Femur (tissue), 1 donor: ENCODE measurements around the gene LACTBL1.
A peak's percentile ranks its signal among the peaks of the same experiment; 100 is the strongest.
"Not testable (repeated sequence)": the region's sequence is repeated elsewhere in the genome, so short reads cannot be mapped to it uniquely, and the experiment has no call there.

Source experiments
- DNase-seq: peaks from one replicate; pipeline ENCODE4 v3.0.0-alpha.2; 2017

Gene LACTBL1, protein sequence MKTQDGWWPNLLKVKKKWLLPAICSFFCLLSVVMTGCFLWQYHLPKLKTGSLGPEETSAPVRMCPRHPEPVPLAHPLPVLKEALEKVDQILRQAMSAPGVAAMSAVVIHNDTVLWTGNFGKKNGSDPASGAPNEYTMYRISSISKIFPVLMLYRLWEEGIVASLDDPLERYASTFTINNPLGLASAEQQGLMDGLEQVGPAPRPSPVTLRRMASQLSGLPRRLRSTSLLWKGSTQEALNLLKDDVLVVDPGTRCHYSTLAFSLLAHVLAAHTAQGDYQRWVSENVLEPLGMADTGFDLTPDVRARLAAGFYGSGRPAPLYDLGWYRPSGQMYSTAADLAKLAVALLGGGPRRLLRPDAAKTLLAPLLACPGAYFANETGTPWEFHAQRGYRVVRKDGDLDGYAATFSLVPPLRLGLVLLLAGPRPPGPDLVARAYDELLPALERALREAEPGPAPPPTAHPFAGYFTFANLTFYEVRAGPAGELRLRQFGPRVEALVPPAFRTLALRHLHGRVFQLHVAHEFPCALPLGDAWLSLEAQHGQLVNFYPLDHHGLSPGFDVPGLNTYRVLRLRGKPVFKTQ

GRCh38 chr1:22972760-22973159 lies at the start of gene LACTBL1:
TSS of gene LACTBL1 (minus strand) at chr1:22972866. CDS start at chr1:22972316, 550 bp downstream.
- DNase-seq, result no peak

DNA sequence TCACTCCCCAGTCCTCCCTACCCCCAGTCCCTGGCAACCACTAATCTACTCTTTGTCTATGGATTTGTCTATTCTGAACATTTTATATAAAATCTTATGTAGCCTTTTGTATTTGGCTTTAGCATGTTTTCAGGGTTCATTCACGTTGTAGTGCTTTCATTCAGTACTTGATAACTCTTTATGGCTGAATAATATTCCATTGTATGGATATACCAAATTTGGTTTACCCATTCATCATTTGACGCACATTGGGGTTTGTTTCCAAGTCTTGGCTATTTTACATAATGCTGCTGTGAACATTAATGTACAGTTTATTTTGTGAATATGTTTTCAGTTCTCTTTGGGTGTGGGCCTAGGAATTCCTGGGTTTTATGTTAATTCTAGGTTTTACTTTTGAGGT lies 49.2 kb upstream of the LACTBL1 start:
- no peak for DNase-seq

DNA sequence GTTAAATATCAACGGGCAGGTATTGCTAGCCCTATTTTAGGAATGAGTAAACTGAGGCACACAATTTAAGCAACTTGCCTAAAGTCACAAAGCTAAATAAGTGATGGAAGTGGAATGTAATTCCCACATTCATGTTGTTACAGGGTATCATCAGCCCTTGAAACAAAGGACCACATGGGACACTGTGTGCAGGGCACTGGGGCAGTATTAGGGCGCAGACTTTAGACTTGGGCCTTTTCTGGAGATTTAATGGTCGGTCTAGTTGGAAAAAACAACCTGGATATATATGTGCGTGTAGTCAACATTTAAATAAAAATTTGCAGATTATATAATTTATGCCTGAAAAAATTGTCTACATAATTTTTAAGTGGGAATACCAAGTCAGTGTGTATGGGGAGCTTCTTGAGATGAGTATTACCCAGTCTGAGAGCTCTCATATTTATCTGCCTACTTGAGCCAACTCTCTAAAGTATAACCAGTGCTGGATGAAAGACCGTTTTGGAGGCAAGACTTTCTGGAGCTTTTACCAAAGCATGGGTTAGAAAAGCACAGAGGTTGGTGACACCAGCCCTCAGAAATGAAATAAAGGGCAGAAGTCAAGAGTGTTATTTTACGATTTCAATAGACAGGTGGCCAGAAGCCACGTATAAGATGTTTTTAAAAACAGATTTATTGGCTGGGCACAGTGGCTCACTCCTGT lies 48.2 kb upstream of the LACTBL1 start:
- DNase-seq, result no peak

DNA sequence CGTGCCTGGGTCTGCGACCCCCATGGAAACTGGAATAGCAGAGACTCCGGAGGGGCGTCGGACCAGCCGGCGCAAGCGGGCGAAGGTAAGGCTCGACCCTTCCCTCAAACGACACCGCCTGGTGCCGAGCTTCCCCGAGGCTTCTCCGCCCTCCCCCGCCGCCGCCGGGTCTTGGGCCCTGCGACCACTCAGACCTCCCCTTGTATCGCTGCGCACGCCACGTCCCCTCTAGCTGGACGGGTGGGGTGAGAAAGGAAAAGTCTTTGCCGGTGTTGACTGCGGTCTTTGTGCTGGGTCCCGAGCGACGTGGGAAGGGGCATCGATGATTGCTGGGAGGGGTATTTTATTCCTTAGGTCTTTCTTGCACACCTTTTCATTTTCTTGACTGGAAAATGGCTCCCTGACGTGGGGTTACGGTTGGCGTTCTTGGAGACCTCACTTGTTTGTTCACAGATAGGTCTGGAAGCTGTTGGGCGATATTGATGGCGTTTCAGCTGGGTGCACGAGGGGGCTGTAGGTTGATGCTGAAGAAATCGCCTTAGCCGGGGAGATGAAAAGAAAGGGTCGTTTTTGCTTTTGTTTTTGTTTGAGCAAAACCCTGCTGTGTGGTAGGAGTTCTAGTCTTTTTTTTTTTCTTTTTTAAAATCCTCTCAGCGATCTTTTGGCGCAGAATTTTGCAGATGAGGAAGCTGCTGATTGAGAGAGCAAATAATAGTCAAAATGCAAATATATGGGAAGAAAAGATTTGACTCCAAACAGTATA lies 47.4 kb upstream of the LACTBL1 start:
- peak; percentile 62 for DNase-seq

DNA sequence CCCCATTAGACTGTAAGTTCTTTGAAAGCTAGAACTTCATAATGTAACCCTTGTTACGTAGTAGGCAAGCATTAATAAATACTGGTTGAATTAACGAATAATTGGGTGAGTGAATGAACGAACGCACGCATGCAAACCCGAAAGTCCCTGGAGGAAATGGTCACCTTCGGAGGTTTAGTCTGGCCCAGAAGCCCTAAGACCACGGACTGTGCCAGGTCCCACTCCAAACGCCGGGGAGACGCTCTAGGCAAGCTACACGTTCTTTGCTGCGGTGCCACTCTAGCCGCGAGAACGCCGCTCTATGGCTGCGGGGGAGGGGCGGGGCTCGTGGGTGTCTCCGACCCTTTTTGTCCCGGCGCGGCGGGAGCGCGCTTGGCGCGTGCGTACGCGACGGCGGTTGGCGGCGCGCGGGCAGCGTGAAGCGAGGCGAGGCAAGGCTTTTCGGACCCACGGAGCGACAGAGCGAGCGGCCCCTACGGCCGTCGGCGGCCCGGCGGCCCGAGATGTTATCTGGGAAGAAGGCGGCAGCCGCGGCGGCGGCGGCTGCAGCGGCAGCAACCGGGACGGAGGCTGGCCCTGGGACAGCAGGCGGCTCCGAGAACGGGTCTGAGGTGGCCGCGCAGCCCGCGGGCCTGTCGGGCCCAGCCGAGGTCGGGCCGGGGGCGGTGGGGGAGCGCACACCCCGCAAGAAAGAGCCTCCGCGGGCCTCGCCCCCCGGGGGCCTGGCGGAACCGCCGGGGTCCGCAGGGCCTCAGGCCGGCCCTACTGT lies 46.6 kb upstream of the LACTBL1 start, which contains the start of gene KDM1A:
KDM1A (plus strand) TSS at position 375 of the 769 bp plus-strand sequence; CDS start at position 504, 129 bp downstream.
- DNase-seq, result peak; percentile 98

DNA sequence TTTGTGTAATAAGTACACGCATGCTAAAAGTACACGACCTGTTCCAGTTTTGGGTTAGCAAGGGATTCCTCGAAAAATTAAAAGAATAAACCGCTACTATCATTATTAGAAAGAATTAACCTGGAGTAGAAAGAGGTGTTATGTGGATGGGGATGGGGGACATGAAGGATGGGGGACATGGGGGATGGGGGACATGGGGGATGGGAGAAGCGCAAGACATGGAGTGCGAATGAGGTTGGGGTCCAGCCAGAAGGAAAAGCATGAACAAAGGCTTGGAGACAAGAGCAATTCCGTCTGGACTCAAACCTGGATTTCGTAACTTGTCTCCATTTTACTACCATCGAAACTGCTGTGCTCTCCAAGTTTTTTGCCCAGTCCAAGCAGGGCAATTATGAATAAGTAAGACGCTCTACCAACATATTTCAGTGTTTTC lies 46.0 kb upstream of the LACTBL1 start:
- peak; percentile 27 for DNase-seq

DNA sequence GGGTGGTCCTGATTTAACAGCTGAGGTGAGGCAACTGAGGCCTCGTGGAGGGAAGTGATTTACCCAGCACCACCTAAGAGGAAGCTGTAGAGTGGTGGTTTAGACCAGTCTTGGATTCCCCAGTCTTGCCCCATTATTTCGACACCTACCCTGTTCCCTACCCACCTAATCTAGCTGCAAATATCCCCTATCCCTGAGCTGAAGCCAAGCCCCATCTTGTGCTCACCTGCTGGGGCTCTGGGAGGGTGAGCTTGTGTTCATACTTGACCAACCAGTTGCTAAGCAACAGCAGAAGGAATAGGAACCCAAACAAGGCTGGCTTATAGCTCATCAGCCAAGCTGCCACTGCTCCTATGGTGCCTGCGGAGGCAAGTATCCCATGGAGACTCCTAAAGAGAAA lies 41.0 kb upstream of the LACTBL1 start:
- no peak for DNase-seq

- not testable (repeated sequence) for DNase-seq
These were observed 37.4 kb upstream of the LACTBL1 start for GRCh38 chr1:23010025-23010424.

- DNase-seq, result no peak
These were observed 36.2 kb upstream of the LACTBL1 start for GRCh38 chr1:23008901-23009300.

- no peak for DNase-seq
These were observed 34.4 kb upstream of the LACTBL1 start for GRCh38 chr1:23007106-23007505.

DNA sequence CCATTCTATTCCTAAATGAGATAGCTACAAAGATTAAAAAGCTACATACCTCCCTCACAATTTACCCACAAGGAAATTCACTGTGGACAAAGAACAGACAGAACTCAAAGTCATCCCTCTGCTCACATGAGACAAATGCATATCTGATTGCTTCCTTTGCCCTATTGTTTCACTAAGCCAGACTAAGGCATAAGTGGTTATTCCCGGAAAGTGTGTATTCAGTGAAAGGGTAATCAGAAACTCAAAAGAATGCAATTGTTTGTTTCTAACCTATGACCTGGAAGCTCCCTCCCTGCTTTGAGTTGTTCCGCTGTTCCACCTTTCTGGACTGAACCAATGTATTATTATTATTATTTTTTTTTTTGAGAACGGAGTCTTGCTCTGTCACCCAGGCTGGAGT lies 32.1 kb upstream of the LACTBL1 start:
- DNase-seq, result not testable (repeated sequence)

DNA sequence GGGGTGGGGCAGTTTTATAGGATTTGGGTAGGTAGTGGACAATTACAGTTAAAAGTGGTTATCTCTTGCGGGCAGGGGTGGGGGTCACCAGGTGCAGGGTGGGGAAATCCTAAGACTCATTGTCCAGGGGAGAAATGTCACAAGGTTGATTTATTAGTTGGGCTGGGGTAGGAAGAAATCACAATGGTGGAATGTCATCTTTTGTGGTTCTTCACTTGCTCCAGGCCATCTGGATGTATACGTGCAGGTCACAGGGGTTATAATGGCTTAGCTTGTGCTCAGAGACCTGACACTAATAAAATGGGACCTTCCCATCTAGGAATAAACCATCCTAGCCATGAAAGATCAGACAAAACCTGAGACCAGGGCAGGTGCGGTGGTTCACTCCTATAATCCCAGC lies 31.4 kb upstream of the LACTBL1 start:
- no peak for DNase-seq

DNA sequence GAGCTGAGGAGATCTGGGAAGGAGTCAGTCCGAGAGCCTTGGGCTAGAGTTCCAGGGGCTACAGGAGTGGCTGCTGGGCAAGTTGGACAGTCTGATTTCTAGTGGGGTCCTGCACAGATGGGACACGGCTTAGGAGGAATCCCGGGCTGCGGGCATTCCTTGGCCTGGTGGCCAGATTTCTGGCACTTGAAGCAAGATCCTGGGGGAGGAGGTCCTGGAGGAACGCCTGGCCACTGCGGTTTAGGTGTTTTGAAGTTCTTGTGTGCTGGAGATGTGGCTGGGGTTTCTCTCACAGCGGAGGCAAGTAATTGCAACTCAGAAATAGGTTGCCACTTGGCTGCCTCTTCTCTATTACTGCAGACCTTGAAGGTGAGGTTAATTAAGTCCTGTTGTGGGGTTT lies 29.6 kb upstream of the LACTBL1 start:
- not testable (repeated sequence) for DNase-seq

DNA sequence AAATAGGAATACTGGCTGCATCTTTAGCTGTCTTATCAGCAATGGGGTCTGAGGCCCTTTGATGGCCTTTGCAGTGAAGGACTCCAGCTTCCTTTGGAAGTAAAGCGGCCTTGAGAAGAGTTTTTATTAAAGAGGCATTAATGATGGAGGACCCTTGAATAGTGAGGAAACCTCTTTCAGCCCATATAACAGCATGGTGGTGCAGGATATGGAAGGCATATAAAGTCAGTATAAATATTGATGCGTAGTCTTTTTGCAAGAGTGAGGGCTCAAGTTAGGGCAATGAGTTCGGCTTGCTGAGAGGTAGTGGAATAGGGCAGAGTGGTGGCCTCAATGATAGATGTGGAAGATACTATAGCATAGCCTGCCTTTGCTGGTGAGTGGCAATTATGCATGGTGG lies 27.5 kb upstream of the LACTBL1 start:
- not testable (repeated sequence) for DNase-seq

DNA sequence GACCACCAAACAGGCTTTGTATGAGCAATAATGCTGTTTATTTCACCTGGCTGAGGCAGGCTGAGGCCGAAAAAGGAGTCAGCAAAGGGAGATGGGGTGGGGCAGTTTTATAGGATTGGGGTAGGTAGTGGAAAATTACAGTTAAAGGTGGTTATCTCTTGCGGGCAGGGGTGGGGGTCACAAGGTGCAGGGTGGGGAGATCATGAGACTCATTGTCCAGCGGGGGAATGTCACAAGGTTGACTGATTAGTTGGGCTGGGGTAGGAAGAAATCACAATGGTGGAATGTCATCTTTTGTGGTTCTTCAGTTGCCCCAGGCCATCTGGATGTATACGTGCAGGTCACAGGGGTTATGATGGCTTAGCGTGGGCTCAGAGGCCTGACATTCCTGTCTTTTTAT lies 24.9 kb upstream of the LACTBL1 start:
- DNase-seq, result not testable (repeated sequence)

GRCh38 chr1:22995774-22996173 lies 23.1 kb upstream of the LACTBL1 start:
- no peak for DNase-seq

- DNase-seq, result not testable (repeated sequence)
These were observed 20.6 kb upstream of the LACTBL1 start for GRCh38 chr1:22993220-22993795.

DNA sequence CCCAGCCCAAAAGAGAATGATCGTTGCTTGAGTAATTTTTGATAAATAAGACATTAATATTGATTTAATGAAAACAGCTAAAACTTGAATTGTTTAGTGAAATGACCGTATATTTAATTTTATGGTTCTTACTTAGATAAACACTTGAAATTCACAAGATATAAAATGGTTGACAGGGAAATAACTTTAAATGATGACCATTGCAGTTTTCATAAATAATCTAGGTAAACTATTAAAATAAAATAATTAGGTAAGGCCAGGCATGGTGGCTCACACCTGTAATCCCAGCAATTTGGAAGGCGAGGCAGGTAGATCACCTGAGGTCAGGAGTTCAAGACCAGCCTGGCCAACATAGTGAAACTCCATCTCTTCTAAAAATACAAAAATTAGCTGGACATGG lies 19.7 kb upstream of the LACTBL1 start:
- not testable (repeated sequence) for DNase-seq

GRCh38 chr1:22983944-22984343 lies 11.3 kb upstream of the LACTBL1 start:
- no peak for DNase-seq

DNA sequence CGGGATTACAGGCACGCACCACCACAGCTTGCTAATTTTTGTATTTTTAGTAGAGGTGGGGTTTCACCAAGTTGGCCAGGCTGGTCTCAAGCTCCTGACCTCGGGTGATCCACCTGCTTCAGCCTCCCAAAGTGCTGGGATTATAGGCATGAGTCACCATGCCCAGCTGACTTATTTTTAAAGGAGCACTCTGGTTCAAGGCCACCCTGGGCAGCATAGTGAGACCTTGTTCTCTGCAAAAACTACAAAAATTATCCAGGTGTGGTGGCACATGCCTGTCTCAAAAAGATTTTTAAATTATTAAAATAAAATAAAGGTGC lies 7.8 kb upstream of the LACTBL1 start:
- DNase-seq, result not testable (repeated sequence)

GRCh38 chr1:22978299-22978698 lies 5.6 kb upstream of the LACTBL1 start:
- DNase-seq, result no peak
